ENCODE measurements around the gene KRTAP26-1.

GRCh38 chr21:30320215-30320614 is at the start of gene KRTAP26-1:
- TF ChIP-seq, protein P1, sequence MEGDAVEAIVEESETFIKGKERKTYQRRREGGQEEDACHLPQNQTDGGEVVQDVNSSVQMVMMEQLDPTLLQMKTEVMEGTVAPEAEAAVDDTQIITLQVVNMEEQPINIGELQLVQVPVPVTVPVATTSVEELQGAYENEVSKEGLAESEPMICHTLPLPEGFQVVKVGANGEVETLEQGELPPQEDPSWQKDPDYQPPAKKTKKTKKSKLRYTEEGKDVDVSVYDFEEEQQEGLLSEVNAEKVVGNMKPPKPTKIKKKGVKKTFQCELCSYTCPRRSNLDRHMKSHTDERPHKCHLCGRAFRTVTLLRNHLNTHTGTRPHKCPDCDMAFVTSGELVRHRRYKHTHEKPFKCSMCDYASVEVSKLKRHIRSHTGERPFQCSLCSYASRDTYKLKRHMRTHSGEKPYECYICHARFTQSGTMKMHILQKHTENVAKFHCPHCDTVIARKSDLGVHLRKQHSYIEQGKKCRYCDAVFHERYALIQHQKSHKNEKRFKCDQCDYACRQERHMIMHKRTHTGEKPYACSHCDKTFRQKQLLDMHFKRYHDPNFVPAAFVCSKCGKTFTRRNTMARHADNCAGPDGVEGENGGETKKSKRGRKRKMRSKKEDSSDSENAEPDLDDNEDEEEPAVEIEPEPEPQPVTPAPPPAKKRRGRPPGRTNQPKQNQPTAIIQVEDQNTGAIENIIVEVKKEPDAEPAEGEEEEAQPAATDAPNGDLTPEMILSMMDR (IDR thresholded peaks at IDR 0.05; ENCODE audit: insufficient read depth, low read depth, low read length), result no peak
- no peak for TF ChIP-seq EZH2 (IDR thresholded peaks at IDR 0.05; ENCODE audit: insufficient read depth, low read length)
